ENCODE results near the gene LUZP2.
"Not testable (repeated sequence)": the region's sequence is repeated elsewhere in the genome, so short reads cannot be mapped to it uniquely, and the experiment has no call there.

The LUZP2 gene

GRCh38 chr11:24820541-24820940, 323.7 kb downstream of the LUZP2 start:
- DNase-seq (ENCODE audit: low spot score), result no peak

GRCh38 chr11:24828938-24829605, 332.2 kb downstream of the LUZP2 start:
- DNase-seq (ENCODE audit: low spot score), result no peak

GRCh38 chr11:24833573-24833972, 336.7 kb downstream of the LUZP2 start:
- no peak for DNase-seq (ENCODE audit: low spot score)

- DNase-seq (ENCODE audit: low spot score), result no peak
Observed at GRCh38 chr11:24837112-24837511, 340.3 kb downstream of the LUZP2 start.

GRCh38 chr11:24842308-24842707, 345.5 kb downstream of the LUZP2 start:
- no peak for DNase-seq (ENCODE audit: low spot score)

GRCh38 chr11:24844406-24844805, 347.6 kb downstream of the LUZP2 start:
- no peak for DNase-seq (ENCODE audit: low spot score)

GRCh38 chr11:24848857-24849256, 352.0 kb downstream of the LUZP2 start:
- no peak for DNase-seq (ENCODE audit: low spot score)

GRCh38 chr11:24855951-24856350, 359.1 kb downstream of the LUZP2 start:
- no peak for DNase-seq (ENCODE audit: low spot score)

GRCh38 chr11:24859801-24860300, 363.0 kb downstream of the LUZP2 start:
- no peak for DNase-seq (ENCODE audit: low spot score)

- no peak for DNase-seq (ENCODE audit: low spot score)
Observed at GRCh38 chr11:24861440-24861839, 364.6 kb downstream of the LUZP2 start.

- DNase-seq (ENCODE audit: low spot score), result no peak
Observed at GRCh38 chr11:24866743-24867142, 369.9 kb downstream of the LUZP2 start.

GRCh38 chr11:24870048-24870447, 373.2 kb downstream of the LUZP2 start:
- no peak for DNase-seq (ENCODE audit: low spot score)

- DNase-seq (ENCODE audit: low spot score), result no peak
Observed at GRCh38 chr11:24872186-24872585, 375.3 kb downstream of the LUZP2 start.

- DNase-seq (ENCODE audit: low spot score), result no peak
Observed at GRCh38 chr11:24872651-24873311, 375.9 kb downstream of the LUZP2 start.

- no peak for DNase-seq (ENCODE audit: low spot score)
Observed at GRCh38 chr11:24880962-24881361, 384.1 kb downstream of the LUZP2 start.

GRCh38 chr11:24885580-24886173, 388.8 kb downstream of the LUZP2 start:
- no peak for DNase-seq (ENCODE audit: low spot score)

GRCh38 chr11:24886880-24887619, 390.2 kb downstream of the LUZP2 start:
- DNase-seq (ENCODE audit: low spot score), result no peak

GRCh38 chr11:24890426-24890825, 393.6 kb downstream of the LUZP2 start:
- DNase-seq (ENCODE audit: low spot score), result no peak

- not testable (repeated sequence) for DNase-seq (ENCODE audit: low spot score)
Observed at GRCh38 chr11:24891845-24892492, 395.1 kb downstream of the LUZP2 start.

GRCh38 chr11:24896118-24896835, 399.4 kb downstream of the LUZP2 start:
- DNase-seq (ENCODE audit: low spot score), result no peak

GRCh38 chr11:24900514-24900913, 403.7 kb downstream of the LUZP2 start:
- no peak for DNase-seq (ENCODE audit: low spot score)

Measured in CD4-positive, alpha-beta T cell treated with Interleukin-6 at 100 ng/mL for 8 hours (primary cell).